ENCODE data around the gene MINDY3. TPM values are rescaled to one million over a fixed set of nuclear protein-coding genes. Genes with fewer than 3 reads are reported as not detected.

The MINDY3 gene
- total RNA-seq, 2 donors from 2014 or later = 23.3 to 30.5 TPM

DNA sequence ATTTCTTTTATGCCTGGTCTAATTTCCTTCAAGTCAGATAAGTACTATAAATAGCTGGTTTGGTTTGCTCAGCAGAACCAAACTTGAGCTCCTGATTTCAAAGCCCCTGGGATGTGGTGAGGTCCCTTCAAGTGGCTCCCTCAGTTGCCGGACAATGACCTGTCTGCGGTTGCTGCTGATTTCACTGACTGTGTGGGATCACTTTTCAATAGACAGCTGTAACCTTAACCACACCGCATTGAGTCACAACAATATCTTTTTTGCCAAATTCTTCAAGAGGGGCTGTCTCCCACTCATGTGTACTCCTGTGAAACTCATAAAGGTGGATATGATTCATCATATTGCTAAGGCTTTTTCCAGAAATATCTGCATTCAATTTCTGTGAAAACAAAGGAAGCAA is 117.5 kb downstream of the MINDY3 start:
- TF ChIP-seq CTCF (IDR thresholded peaks at IDR 0.05) (no peak), POLR2AphosphoS5 (IDR thresholded peaks at IDR 0.05) (no peak), POLR2A (IDR thresholded peaks at IDR 0.05) (no peak)
- intact Hi-C loops (cut with DNase I) = no loop called here
- Histone ChIP-seq H3K9me3 (no peaks in the 10 kb centered on the region), H3K27ac (no peak overlapping the region), H3K36me3 (no peaks in the 10 kb centered on the region), H3K27me3 (replicated peaks; ENCODE audit: insufficient read depth) (no peaks in the 10 kb centered on the region), H3K4me3 (no peak overlapping the region), H3K4me1 (replicated peaks) (no peaks in the 10 kb centered on the region)
- WGBS = 76% methylated on average over 3 of the region's 3 CpGs
- no peak for DNase-seq (ENCODE audit: low spot score)

DNA sequence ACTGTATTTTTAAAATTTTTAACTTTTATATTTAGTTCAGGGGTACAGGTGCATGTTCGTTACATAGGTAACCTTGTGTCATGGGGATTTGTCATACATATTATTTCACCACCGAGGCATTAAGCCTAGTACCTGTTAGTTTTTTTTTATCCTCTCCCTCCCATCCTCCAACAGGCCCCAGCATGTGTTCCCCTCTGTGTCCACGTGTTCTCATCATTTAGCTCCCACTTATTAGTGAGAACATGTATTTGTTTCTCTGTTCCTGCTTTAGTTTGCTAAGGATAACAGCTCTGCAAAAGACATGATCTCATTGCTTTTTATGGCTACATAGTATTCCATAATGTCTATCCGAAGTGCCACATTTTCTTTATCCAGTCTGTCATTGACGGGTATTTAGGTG is 118.2 kb downstream of the MINDY3 start:
- Histone ChIP-seq H3K4me3 (no peak overlapping the region), H3K4me1 (replicated peaks) (no peaks in the 10 kb centered on the region), H3K9me3 (no peaks in the 10 kb centered on the region), H3K36me3 (no peaks in the 10 kb centered on the region), H3K27me3 (replicated peaks; ENCODE audit: insufficient read depth) (no peaks in the 10 kb centered on the region), H3K27ac (no peak overlapping the region)
- no peak for DNase-seq (ENCODE audit: low spot score)
- no peak for TF ChIP-seq POLR2AphosphoS5 (IDR thresholded peaks at IDR 0.05)
- TF ChIP-seq POLR2A (IDR thresholded peaks at IDR 0.05) = no peak
- TF ChIP-seq CTCF (IDR thresholded peaks at IDR 0.05) = no peak
- 65% methylated on average over 4 of the region's 5 CpGs for WGBS
- intact Hi-C loops (cut with DNase I) = no loop called here

DNA sequence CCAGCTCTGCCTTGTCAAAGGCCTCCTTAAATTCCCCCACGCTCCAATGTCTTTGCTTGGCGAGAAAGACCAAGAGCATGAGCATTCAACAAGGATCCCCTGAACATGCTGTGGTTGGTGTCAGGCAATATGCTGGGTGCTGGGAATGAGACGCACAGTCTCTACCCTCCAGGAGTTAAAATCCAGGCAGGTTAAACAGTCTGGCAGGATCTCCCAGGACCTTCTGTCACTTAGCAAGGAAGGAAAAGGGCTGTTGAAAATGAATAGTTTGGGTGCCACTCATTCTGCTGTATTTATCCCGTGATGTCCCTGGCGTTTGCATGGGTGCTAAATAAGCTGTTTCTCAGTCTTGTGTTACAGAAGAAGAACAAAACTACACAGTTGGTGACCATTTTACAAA is 118.7 kb downstream of the MINDY3 start:
- Histone ChIP-seq H3K27me3 (replicated peaks; ENCODE audit: insufficient read depth) (no peaks in the 10 kb centered on the region), H3K27ac (no peak overlapping the region), H3K9me3 (no peaks in the 10 kb centered on the region), H3K4me3 (no peak overlapping the region), H3K36me3 (no peaks in the 10 kb centered on the region), H3K4me1 (replicated peaks) (no peaks in the 10 kb centered on the region)
- TF ChIP-seq CTCF (IDR thresholded peaks at IDR 0.05) (no peak), POLR2A (IDR thresholded peaks at IDR 0.05) (no peak), POLR2AphosphoS5 (IDR thresholded peaks at IDR 0.05) (no peak)
- 93% methylated on average over 5 of the region's 5 CpGs for WGBS
- intact Hi-C loops (cut with DNase I) = no loop called here
- no peak for DNase-seq (ENCODE audit: low spot score)

DNA sequence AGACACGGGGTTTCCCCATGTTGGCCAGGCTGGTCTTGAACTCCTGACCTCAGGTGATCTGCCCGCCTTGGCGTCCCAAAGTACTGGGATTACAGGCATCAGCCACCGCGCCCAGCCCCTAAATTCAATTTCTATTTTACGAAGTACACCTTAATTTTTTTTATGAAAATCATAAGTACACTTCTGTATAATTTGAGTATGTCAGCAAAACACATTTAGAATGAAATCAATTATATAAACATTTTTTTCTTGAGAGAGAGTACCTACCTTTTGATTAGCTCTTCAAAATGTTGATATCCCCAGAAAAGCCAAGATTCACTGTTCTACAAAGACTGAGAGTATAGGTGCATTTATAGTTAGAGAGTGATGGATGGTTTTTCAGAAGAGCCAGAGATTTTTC is 120.0 kb downstream of the MINDY3 start:
- Histone ChIP-seq H3K4me3 (no peak overlapping the region), H3K36me3 (no peaks in the 10 kb centered on the region), H3K27ac (no peak overlapping the region), H3K4me1 (replicated peaks) (no peaks in the 10 kb centered on the region), H3K27me3 (replicated peaks; ENCODE audit: insufficient read depth) (no peaks in the 10 kb centered on the region), H3K9me3 (no peaks in the 10 kb centered on the region)
- TF ChIP-seq CTCF (IDR thresholded peaks at IDR 0.05) (no peak), POLR2AphosphoS5 (IDR thresholded peaks at IDR 0.05) (no peak), POLR2A (IDR thresholded peaks at IDR 0.05) (no peak)
- intact Hi-C loops (cut with DNase I) = no loop called here
- DNase-seq (ENCODE audit: low spot score) = no peak
- WGBS = 93% methylated on average over 6 of the region's 6 CpGs

DNA sequence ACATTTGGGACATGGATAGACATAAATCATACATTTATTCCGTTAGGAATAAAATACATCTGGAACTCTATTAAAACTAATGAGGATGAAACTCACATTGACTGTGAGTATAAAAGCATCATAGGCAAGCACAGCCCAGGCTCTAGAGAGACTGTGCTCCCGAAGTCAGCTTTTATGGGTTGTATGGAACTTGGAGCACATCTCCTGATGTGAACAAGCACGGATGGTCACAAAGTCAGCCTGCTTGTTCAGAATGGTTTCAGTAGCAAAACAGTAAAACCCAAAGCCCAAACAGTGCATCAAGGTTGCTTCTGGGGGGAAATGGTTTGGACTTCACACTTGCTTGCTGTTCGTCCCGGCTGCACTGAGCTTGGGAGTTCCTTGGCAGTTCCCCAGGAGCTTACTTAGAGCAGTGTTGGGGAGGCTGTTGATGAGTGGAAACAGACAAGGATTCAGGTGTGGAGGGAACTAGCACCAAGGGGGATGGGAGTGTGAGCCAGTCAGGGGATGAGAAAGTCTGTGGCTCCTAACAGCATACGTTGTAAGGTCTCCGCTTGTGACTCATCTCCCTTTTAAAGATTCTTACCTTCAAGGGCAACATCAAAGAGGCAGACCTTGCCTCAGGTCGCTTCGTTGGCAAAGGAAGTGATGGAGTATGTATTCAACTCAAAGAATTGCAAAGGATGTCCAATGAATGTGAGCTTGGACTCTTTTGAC is 120.9 kb downstream of the MINDY3 start:
- Histone ChIP-seq H3K9me3 (no peaks in the 10 kb centered on the region), H3K27me3 (replicated peaks; ENCODE audit: insufficient read depth) (no peaks in the 10 kb centered on the region), H3K27ac (no peak overlapping the region), H3K36me3 (no peaks in the 10 kb centered on the region), H3K4me3 (no peak overlapping the region), H3K4me1 (replicated peaks) (no peaks in the 10 kb centered on the region)
- intact Hi-C loops (cut with DNase I) = loop anchor here (5.0 kb wide), 1 partner anchor 83 kb away; no protein-coding TSS in a partner anchor
- 56% methylated on average over 9 of the region's 9 CpGs for WGBS
- TF ChIP-seq CTCF (IDR thresholded peaks at IDR 0.05) = no peak
- no peak for TF ChIP-seq POLR2AphosphoS5 (IDR thresholded peaks at IDR 0.05)
- no peak for TF ChIP-seq POLR2A (IDR thresholded peaks at IDR 0.05)
- DNase-seq (ENCODE audit: low spot score) = no peak
